HEK293 (cell line): ENCODE results near the gene MAPK8IP3.

ENCODE experiments used
- CTCF ChIA-PET: fragments of 350-600 bp; formaldehyde crosslinking; extraction: SDS; loops from one replicate; lab custom pipeline; 2021; ENCODE audit warnings: antibody characterized with exemption; lab: Yijun Ruan, JAX
- POLR2A ChIA-PET: fragments of 300-600 bp; formaldehyde crosslinking; extraction: SDS; loops from one replicate; lab custom pipeline; 2020; ENCODE audit warnings: antibody characterized with exemption, inconsistent platforms; lab: Yijun Ruan, JAX
- H3K27ac ChIP-seq: fragments of 200-500 bp; sonication (Bioruptor generic); 2 replicates; pipeline ENCODE4 v1.5.1; 2014; ENCODE audit warnings: low read depth, low read length, control low read depth, inconsistent platforms; ENCODE audit errors: extremely low read depth
- H3K36me3 ChIP-seq, 2 experiments: fragments of 200-500 bp in 1 of 2; sonication (Bioruptor generic) in 1 of 2; 1 replicate in 1 of 2; 2 replicates in 1 of 2; pipeline ENCODE4 v1.5.1; 2014 to 2017; ENCODE audit warnings: inconsistent platforms in 2 of 2, low read length in 2 of 2; ENCODE audit not compliant: control insufficient read depth in 2 of 2, insufficient read depth in 1 of 2
- H3K4me1 ChIP-seq: fragments of 200-500 bp; sonication (Bioruptor generic); 2 replicates; pipeline ENCODE4 v1.5.1; 2014; ENCODE audit warnings: mild to moderate bottlenecking, low read length, inconsistent platforms; ENCODE audit not compliant: control insufficient read depth, insufficient read depth
- H3K4me3 ChIP-seq: 2 replicates; pipeline ENCODE4 v1.5.1; 2011; ENCODE audit warnings: low read depth, mild to moderate bottlenecking, control low read depth, low read length, moderate library complexity
- H3K9me3 ChIP-seq: fragments of 200-500 bp; sonication (Bioruptor generic); 2 replicates; pipeline ENCODE4 v1.5.1; 2014; ENCODE audit warnings: low read depth, low read length, inconsistent platforms; ENCODE audit not compliant: control insufficient read depth, insufficient read depth
- KLF17 ChIP-seq: fragments of 450-650 bp; formaldehyde crosslinking; IDR thresholded peaks from 2 replicates; pipeline ENCODE4 v1.5.1; 2016; ENCODE audit warnings: missing biosample characterization, missing genetic modification characterization
- PRDM10 ChIP-seq: fragments of 450-650 bp; formaldehyde crosslinking; IDR thresholded peaks from 2 replicates; pipeline ENCODE4 v1.5.1; 2016; ENCODE audit warnings: missing biosample characterization, missing genetic modification characterization
- ZBTB8A ChIP-seq: fragments of 450-650 bp; formaldehyde crosslinking; IDR thresholded peaks from 2 replicates; pipeline ENCODE4 v1.5.1; 2016; ENCODE audit warnings: missing biosample characterization, missing genetic modification characterization
- ZFHX2 ChIP-seq: fragments of 450-650 bp; formaldehyde crosslinking; conservative IDR thresholded peaks from 2 replicates; pipeline ENCODE4 v1.5.1; 2016; ENCODE audit warnings: missing biosample characterization, missing genetic modification characterization
- ZFP41 ChIP-seq: fragments of 450-650 bp; formaldehyde crosslinking; IDR thresholded peaks from 2 replicates; pipeline ENCODE4 v1.5.1; 2016; ENCODE audit warnings: missing biosample characterization, missing genetic modification characterization, borderline replicate concordance
- ZNF114 ChIP-seq: fragments of 450-650 bp; formaldehyde crosslinking; IDR thresholded peaks from 2 replicates; pipeline ENCODE4 v1.5.0; 2017; ENCODE audit warnings: missing biosample characterization, missing genetic modification characterization
- ZNF148 ChIP-seq: fragments of 450-650 bp; formaldehyde crosslinking; IDR thresholded peaks from 2 replicates; pipeline ENCODE4 v1.5.0; 2017; ENCODE audit warnings: missing biosample characterization, missing genetic modification characterization, borderline replicate concordance
- ZNF24 ChIP-seq: fragments of 450-650 bp; formaldehyde crosslinking; IDR thresholded peaks from 2 replicates; pipeline ENCODE4 v1.5.1; 2016; ENCODE audit warnings: missing biosample characterization, missing genetic modification characterization
- ZNF341 ChIP-seq: fragments of 450-650 bp; formaldehyde crosslinking; IDR thresholded peaks from 2 replicates; pipeline ENCODE4; 2016; ENCODE audit warnings: low read depth, missing biosample characterization, missing genetic modification characterization
- ZNF354C ChIP-seq: fragments of 450-650 bp; formaldehyde crosslinking; IDR thresholded peaks from 2 replicates; pipeline ENCODE4 v1.5.1; 2016; ENCODE audit warnings: missing biosample characterization, missing genetic modification characterization, low read depth, borderline replicate concordance
- ZNF501 ChIP-seq: fragments of 450-650 bp; formaldehyde crosslinking; IDR thresholded peaks from 2 replicates; pipeline ENCODE4 v1.5.1; 2016; ENCODE audit warnings: missing biosample characterization, missing genetic modification characterization
- ZNF514 ChIP-seq: fragments of 450-650 bp; formaldehyde crosslinking; IDR thresholded peaks from 2 replicates; pipeline ENCODE4 v1.5.1; 2016; ENCODE audit warnings: missing biosample characterization, missing genetic modification characterization
- ZNF521 ChIP-seq: fragments of 450-650 bp; formaldehyde crosslinking; IDR thresholded peaks from 2 replicates; pipeline ENCODE4 v1.5.1; 2017; ENCODE audit warnings: missing biosample characterization, mild to moderate bottlenecking, missing genetic modification characterization
- ZNF585B ChIP-seq: fragments of 450-650 bp; formaldehyde crosslinking; IDR thresholded peaks from 2 replicates; pipeline ENCODE4 v1.5.1; 2016; ENCODE audit warnings: missing biosample characterization, missing genetic modification characterization
- ZNF600 ChIP-seq: fragments of 450-650 bp; formaldehyde crosslinking; IDR thresholded peaks from 2 replicates; pipeline ENCODE4 v1.5.1; 2016; ENCODE audit warnings: missing biosample characterization, missing genetic modification characterization
- ZNF629 ChIP-seq: fragments of 450-650 bp; formaldehyde crosslinking; IDR thresholded peaks from 2 replicates; pipeline ENCODE4 v1.5.1; 2017; ENCODE audit warnings: missing biosample characterization, missing genetic modification characterization
- ZNF670 ChIP-seq: fragments of 450-650 bp; formaldehyde crosslinking; IDR thresholded peaks from 2 replicates; pipeline ENCODE4 v1.5.1; 2016; ENCODE audit warnings: missing biosample characterization, missing genetic modification characterization, low read depth
- TF ChIP-seq, protein P1 (sequence below): fragments of 450-650 bp; formaldehyde crosslinking; IDR thresholded peaks from 2 replicates; pipeline ENCODE4 v1.5.1; 2016; ENCODE audit warnings: missing biosample characterization, missing genetic modification characterization
- TF ChIP-seq, protein P2 (sequence below): fragments of 450-650 bp; formaldehyde crosslinking; IDR thresholded peaks from 2 replicates; pipeline ENCODE4 v1.5.1; 2016; ENCODE audit warnings: missing biosample characterization, missing genetic modification characterization, borderline replicate concordance

The MAPK8IP3 gene

GRCh38 chr16:1754204-1754603, 48.2 kb downstream of the MAPK8IP3 start:
- ChIA-PET POLR2A (interaction anchor here (0.7 to 1.1 kb wide), 2 partner anchors 14 to 18 kb away, joined by 3 read pairs; partner anchors contain the start of genes EME2 and MRPS34), CTCF (interaction anchor here (0.7 kb wide), 1 partner anchor 10 kb away, joined by 9 read pairs; no protein-coding TSS in a partner anchor)
- H3K4me1 ChIP-seq: no peaks in the 10 kb centered on the region
- no peaks in the 10 kb centered on the region for H3K9me3 ChIP-seq
- H3K36me3 ChIP-seq: peaks cover 14 to 54% of the 10 kb centered on the region in 2 experiments; a peak in 2 of 3 replicates
- H3K27ac ChIP-seq: no peak overlapping the region
- H3K4me3 ChIP-seq: no peak overlapping the region
- TF ChIP-seq ZNF114 (no peak), ZNF514 (tag by site-specific recombination) (no peak)
- TF ChIP-seq, all 188 proteins: peak for 0

GRCh38 chr16:1757714-1758461, 51.9 kb downstream of the MAPK8IP3 start:
- Histone ChIP-seq H3K27ac (no peak overlapping the region), H3K4me3 (no peak overlapping the region), H3K4me1 (no peaks in the 10 kb centered on the region), H3K9me3 (no peaks in the 10 kb centered on the region), H3K36me3 (peaks cover 4 to 61% of the 10 kb centered on the region in 2 experiments; a peak in 2 of 3 replicates)
- ChIA-PET CTCF (no interaction called here), POLR2A (no interaction called here)
- TF ChIP-seq, protein P1, sequence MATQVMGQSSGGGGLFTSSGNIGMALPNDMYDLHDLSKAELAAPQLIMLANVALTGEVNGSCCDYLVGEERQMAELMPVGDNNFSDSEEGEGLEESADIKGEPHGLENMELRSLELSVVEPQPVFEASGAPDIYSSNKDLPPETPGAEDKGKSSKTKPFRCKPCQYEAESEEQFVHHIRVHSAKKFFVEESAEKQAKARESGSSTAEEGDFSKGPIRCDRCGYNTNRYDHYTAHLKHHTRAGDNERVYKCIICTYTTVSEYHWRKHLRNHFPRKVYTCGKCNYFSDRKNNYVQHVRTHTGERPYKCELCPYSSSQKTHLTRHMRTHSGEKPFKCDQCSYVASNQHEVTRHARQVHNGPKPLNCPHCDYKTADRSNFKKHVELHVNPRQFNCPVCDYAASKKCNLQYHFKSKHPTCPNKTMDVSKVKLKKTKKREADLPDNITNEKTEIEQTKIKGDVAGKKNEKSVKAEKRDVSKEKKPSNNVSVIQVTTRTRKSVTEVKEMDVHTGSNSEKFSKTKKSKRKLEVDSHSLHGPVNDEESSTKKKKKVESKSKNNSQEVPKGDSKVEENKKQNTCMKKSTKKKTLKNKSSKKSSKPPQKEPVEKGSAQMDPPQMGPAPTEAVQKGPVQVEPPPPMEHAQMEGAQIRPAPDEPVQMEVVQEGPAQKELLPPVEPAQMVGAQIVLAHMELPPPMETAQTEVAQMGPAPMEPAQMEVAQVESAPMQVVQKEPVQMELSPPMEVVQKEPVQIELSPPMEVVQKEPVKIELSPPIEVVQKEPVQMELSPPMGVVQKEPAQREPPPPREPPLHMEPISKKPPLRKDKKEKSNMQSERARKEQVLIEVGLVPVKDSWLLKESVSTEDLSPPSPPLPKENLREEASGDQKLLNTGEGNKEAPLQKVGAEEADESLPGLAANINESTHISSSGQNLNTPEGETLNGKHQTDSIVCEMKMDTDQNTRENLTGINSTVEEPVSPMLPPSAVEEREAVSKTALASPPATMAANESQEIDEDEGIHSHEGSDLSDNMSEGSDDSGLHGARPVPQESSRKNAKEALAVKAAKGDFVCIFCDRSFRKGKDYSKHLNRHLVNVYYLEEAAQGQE (tag by site-specific recombination): no peak
- TF ChIP-seq ZFP41 (tag by site-specific recombination) (no peak), PRDM10 (tag by site-specific recombination) (no peak), ZNF585B (tag by site-specific recombination) (no peak), ZNF670 (tag by site-specific recombination) (no peak), ZNF148 (tag by site-specific recombination) (no peak), ZNF600 (tag by site-specific recombination) (no peak), ZNF501 (no peak), ZNF354C (tag by site-specific recombination) (no peak), ZNF521 (tag by site-specific recombination) (no peak), ZNF341 (tag by site-specific recombination) (no peak), ZBTB8A (tag by site-specific recombination) (no peak), ZNF24 (tag by site-specific recombination) (no peak), KLF17 (tag by site-specific recombination) (no peak), ZFHX2 (tag by site-specific recombination) (no peak), ZNF629 (tag by site-specific recombination) (no peak)
- TF ChIP-seq, protein P2, sequence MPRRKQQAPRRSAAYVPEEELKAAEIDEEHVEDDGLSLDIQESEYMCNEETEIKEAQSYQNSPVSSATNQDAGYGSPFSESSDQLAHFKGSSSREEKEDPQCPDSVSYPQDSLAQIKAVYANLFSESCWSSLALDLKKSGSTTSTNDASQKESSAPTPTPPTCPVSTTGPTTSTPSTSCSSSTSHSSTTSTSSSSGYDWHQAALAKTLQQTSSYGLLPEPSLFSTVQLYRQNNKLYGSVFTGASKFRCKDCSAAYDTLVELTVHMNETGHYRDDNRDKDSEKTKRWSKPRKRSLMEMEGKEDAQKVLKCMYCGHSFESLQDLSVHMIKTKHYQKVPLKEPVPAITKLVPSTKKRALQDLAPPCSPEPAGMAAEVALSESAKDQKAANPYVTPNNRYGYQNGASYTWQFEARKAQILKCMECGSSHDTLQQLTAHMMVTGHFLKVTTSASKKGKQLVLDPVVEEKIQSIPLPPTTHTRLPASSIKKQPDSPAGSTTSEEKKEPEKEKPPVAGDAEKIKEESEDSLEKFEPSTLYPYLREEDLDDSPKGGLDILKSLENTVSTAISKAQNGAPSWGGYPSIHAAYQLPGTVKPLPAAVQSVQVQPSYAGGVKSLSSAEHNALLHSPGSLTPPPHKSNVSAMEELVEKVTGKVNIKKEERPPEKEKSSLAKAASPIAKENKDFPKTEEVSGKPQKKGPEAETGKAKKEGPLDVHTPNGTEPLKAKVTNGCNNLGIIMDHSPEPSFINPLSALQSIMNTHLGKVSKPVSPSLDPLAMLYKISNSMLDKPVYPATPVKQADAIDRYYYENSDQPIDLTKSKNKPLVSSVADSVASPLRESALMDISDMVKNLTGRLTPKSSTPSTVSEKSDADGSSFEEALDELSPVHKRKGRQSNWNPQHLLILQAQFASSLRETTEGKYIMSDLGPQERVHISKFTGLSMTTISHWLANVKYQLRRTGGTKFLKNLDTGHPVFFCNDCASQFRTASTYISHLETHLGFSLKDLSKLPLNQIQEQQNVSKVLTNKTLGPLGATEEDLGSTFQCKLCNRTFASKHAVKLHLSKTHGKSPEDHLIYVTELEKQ: no peak
